SK-N-SH treated with all-trans-retinoic acid at 6 μM for 48 hours (cell line): ENCODE data around the gene VPS29.

ENCODE experiments used
- ATAC-seq: fragments of 200-7000 bp; cut with Tn5 transposase; 3 replicates; pipeline ENCODE4 v1.9.1; 2020; ENCODE audit warnings: mild to moderate bottlenecking, moderate library complexity
- ARNTL ChIP-seq: fragments of 450-650 bp; formaldehyde crosslinking; IDR thresholded peaks from 2 replicates; pipeline ENCODE4 v1.5.0; 2020; ENCODE audit warnings: low read depth, mild to moderate bottlenecking, moderate library complexity, borderline replicate concordance
- BACH2 ChIP-seq: fragments of 250-450 bp; sonication (Bioruptor Pico); IDR thresholded peaks from 2 replicates; pipeline ENCODE4 v1.9.0; 2021; ENCODE audit warnings: mild to moderate bottlenecking, borderline replicate concordance
- CREB5 ChIP-seq: fragments of 250-450 bp; sonication (Bioruptor Pico); IDR thresholded peaks from 2 replicates; pipeline ENCODE4 v1.5.1; 2020; ENCODE audit warnings: low read depth, mild to moderate bottlenecking, moderate library complexity
- CSDC2 ChIP-seq: fragments of 250-450 bp; sonication (Bioruptor Pico); IDR thresholded peaks from 2 replicates; pipeline ENCODE4 v1.5.0; 2020; ENCODE audit warnings: mild to moderate bottlenecking, moderate library complexity
- CSRNP3 ChIP-seq: fragments of 250-450 bp; sonication (Bioruptor Pico); IDR thresholded peaks from 2 replicates; pipeline ENCODE4 v1.5.1; 2021; ENCODE audit warnings: mild to moderate bottlenecking, moderate library complexity
- ESRRG ChIP-seq: fragments of 250-450 bp; sonication (Bioruptor Pico); IDR thresholded peaks from 2 replicates; pipeline ENCODE4 v1.6.1; 2021; ENCODE audit warnings: mild to moderate bottlenecking
- GLIS3 ChIP-seq: fragments of 250-450 bp; sonication (Bioruptor Pico); IDR thresholded peaks from 2 replicates; pipeline ENCODE4 v1.5.0; 2020; ENCODE audit warnings: mild to moderate bottlenecking, moderate library complexity
- ISL1 ChIP-seq: fragments of 250-450 bp; sonication (Bioruptor Pico); IDR thresholded peaks from 2 replicates; pipeline ENCODE4 v2.1.2; 2022; ENCODE audit warnings: mild to moderate bottlenecking, moderate library complexity
- OSR1 ChIP-seq: fragments of 250-450 bp; sonication (Bioruptor Pico); IDR thresholded peaks from 2 replicates; pipeline ENCODE4 v1.8.0; 2022; ENCODE audit warnings: moderate library complexity, mild to moderate bottlenecking, inconsistent platforms
- PATZ1 ChIP-seq: fragments of 250-450 bp; sonication (Bioruptor Pico); IDR thresholded peaks from 2 replicates; pipeline ENCODE4 v1.8.0; 2020; ENCODE audit warnings: mild to moderate bottlenecking, moderate library complexity, borderline replicate concordance
- PPARA ChIP-seq: fragments of 250-450 bp; sonication (Bioruptor Pico); IDR thresholded peaks from 2 replicates; pipeline ENCODE4 v1.5.0; 2020; ENCODE audit warnings: mild to moderate bottlenecking, borderline replicate concordance
- RARB ChIP-seq: fragments of 250-450 bp; sonication (Bioruptor Pico); IDR thresholded peaks from 2 replicates; pipeline ENCODE4 v1.8.0; 2021; ENCODE audit warnings: mild to moderate bottlenecking, moderate library complexity
- SNAI2 ChIP-seq: fragments of 250-450 bp; sonication (Bioruptor Pico); IDR thresholded peaks from 2 replicates; pipeline ENCODE4 v1.5.0; 2020; ENCODE audit warnings: mild to moderate bottlenecking, moderate library complexity
- TCF4 ChIP-seq: fragments of 250-450 bp; sonication (Bioruptor Pico); IDR thresholded peaks from 2 replicates; pipeline ENCODE4 v1.8.0; 2021; ENCODE audit warnings: mild to moderate bottlenecking, moderate library complexity, borderline replicate concordance
- TOX ChIP-seq: fragments of 250-450 bp; sonication (Bioruptor Pico); IDR thresholded peaks from 2 replicates; pipeline ENCODE4 v1.8.0; 2021; ENCODE audit warnings: mild to moderate bottlenecking, moderate library complexity, borderline replicate concordance
- TSHZ2 ChIP-seq: fragments of 250-450 bp; sonication (Bioruptor Pico); IDR thresholded peaks from 2 replicates; pipeline ENCODE4 v1.5.0; 2020; ENCODE audit warnings: mild to moderate bottlenecking, moderate library complexity
- ZC3H10 ChIP-seq: fragments of 250-450 bp; sonication (Bioruptor Pico); IDR thresholded peaks from 2 replicates; pipeline ENCODE4 v1.5.1; 2021; ENCODE audit warnings: mild to moderate bottlenecking, moderate library complexity
- ZFP3 ChIP-seq: fragments of 250-450 bp; sonication (Bioruptor Pico); IDR thresholded peaks from 2 replicates; pipeline ENCODE4 v1.5.0; 2020; ENCODE audit warnings: mild to moderate bottlenecking, moderate library complexity
- ZFP30 ChIP-seq: fragments of 450-650 bp; formaldehyde crosslinking; IDR thresholded peaks from 2 replicates; pipeline ENCODE4 v1.5.0; 2022; ENCODE audit warnings: mild to moderate bottlenecking, moderate library complexity
- ZNF565 ChIP-seq: fragments of 450-650 bp; formaldehyde crosslinking; conservative IDR thresholded peaks from 2 replicates; pipeline ENCODE4 v1.5.0; 2020; ENCODE audit warnings: low read depth, mild to moderate bottlenecking, moderate library complexity
- ZNF70 ChIP-seq: fragments of 450-650 bp; formaldehyde crosslinking; IDR thresholded peaks from 2 replicates; pipeline ENCODE4 v1.5.0; 2020; ENCODE audit warnings: mild to moderate bottlenecking, moderate library complexity

The VPS29 gene

GRCh38 chr12:110537605-110538409 lies 35.9 kb upstream of the VPS29 start (continued):
- TF ChIP-seq PATZ1 (CRISPR knock-in tag) (no peak), ARNTL (CRISPR knock-in tag) (no peak), TOX (no peak), GLIS3 (CRISPR knock-in tag) (no peak), ZNF565 (CRISPR knock-in tag) (no peak), PPARA (CRISPR knock-in tag) (no peak), SNAI2 (CRISPR knock-in tag) (no peak), ISL1 (CRISPR knock-in tag) (no peak), ZC3H10 (CRISPR knock-in tag) (no peak), ESRRG (CRISPR knock-in tag) (no peak), CREB5 (no peak), TCF4 (CRISPR knock-in tag) (no peak), ZFP3 (CRISPR knock-in tag) (no peak), ZNF70 (CRISPR knock-in tag) (no peak)
- TF ChIP-seq, all 23 proteins: peak for 0

GRCh38 chr12:110536834-110537604 lies 35.1 kb upstream of the VPS29 start:
- TF ChIP-seq ZFP30 (CRISPR knock-in tag) = no peak
- no peak for TF ChIP-seq ZNF565 (CRISPR knock-in tag)
- TF ChIP-seq ESRRG (CRISPR knock-in tag) = no peak
- no peak for TF ChIP-seq ISL1 (CRISPR knock-in tag)
- no peak for TF ChIP-seq ZFP3 (CRISPR knock-in tag)
- no peak for TF ChIP-seq ZNF70 (CRISPR knock-in tag)
- no peak for TF ChIP-seq GLIS3 (CRISPR knock-in tag)
- TF ChIP-seq TCF4 (CRISPR knock-in tag) = no peak
- no peak for TF ChIP-seq CREB5
- no peak for TF ChIP-seq PATZ1 (CRISPR knock-in tag)
- TF ChIP-seq BACH2 (CRISPR knock-in tag) = no peak
- TF ChIP-seq ARNTL (CRISPR knock-in tag) = no peak
- TF ChIP-seq CSRNP3 (CRISPR knock-in tag) = no peak
- no peak for TF ChIP-seq ZC3H10 (CRISPR knock-in tag)
- no peak for TF ChIP-seq SNAI2 (CRISPR knock-in tag)
- no peak for TF ChIP-seq RARB
- no peak for TF ChIP-seq OSR1
- no peak for TF ChIP-seq CSDC2 (CRISPR knock-in tag)
- ATAC-seq = no peak

GRCh38 chr12:110534811-110535210 lies 32.9 kb upstream of the VPS29 start:
- TF ChIP-seq TSHZ2 (CRISPR knock-in tag) (no peak), TOX (no peak), GLIS3 (CRISPR knock-in tag) (no peak), OSR1 (no peak)
- no peak for ATAC-seq
